ENCODE measurements around the gene BCDIN3D. TPM values are rescaled to one million over a fixed set of nuclear protein-coding genes. Genes with fewer than 3 reads are reported as not detected.

The BCDIN3D gene
- total RNA-seq, 1 experiment from 2014 or later: 3.3 TPM

GRCh38 chr12:49843876-49844437 lies 1.1 kb upstream of the BCDIN3D start:
- H3T11ph ChIP-seq (ENCODE audit: low read length): no peak overlapping the region
- H3K27ac ChIP-seq (ENCODE audit: insufficient read length, low read depth, low read length): no peak overlapping the region
- H3K79me1 ChIP-seq (ENCODE audit: insufficient read depth, low read depth, low read length, poor library complexity, severe bottlenecking): no peaks in the 10 kb centered on the region
- H4K5ac ChIP-seq (ENCODE audit: insufficient read length, low read depth, low read length): no peak overlapping the region
- H2BK20ac ChIP-seq (ENCODE audit: low read depth, low read length, poor library complexity, severe bottlenecking): no peak overlapping the region
- H3K56ac ChIP-seq (ENCODE audit: insufficient read length, low read depth, low read length): no peak overlapping the region
- H3K4me1 ChIP-seq (ENCODE audit: insufficient read depth, low read length): no peaks in the 10 kb centered on the region
- H2BK12ac ChIP-seq (ENCODE audit: insufficient read length, low read depth, low read length): no peak overlapping the region
- no peak overlapping the region for H2BK5ac ChIP-seq (ENCODE audit: insufficient read length, low read length)
- no peak overlapping the region for H2BK120ac ChIP-seq (ENCODE audit: low read depth, low read length, poor library complexity, severe bottlenecking)
- H2AFZ ChIP-seq (ENCODE audit: low read length): no peak overlapping the region
- H3K4ac ChIP-seq (ENCODE audit: low read depth, low read length): no peak overlapping the region
- no CpG with 5 or more reads among the region's 4 CpGs for WGBS (ENCODE audit: extremely low coverage, insufficient read length, low lambda C conversion rate)
- H3K27ac Mint-ChIP-seq: no peak overlapping the region
- H3K9me3 Mint-ChIP-seq: no peaks in the 10 kb centered on the region
- peak overlapping the region; percentile 4 to 95; a peak in 3 of 5 replicates for H3K4me3 Mint-ChIP-seq
- H3K9ac ChIP-seq (ENCODE audit: extremely low read depth, insufficient read length, low read length): no peak overlapping the region
- no peak overlapping the region for H2BK15ac ChIP-seq (ENCODE audit: low read depth, low read length)
- H3K23me2 ChIP-seq (ENCODE audit: insufficient read length, low read depth, low read length, poor library complexity, severe bottlenecking): peaks cover 10% of the 10 kb centered on the region
- no peak for DNase-seq
- H4K8ac ChIP-seq (replicated peaks; ENCODE audit: insufficient read length, low read depth, low read length): no peak overlapping the region
- no peak overlapping the region for H4K91ac ChIP-seq (ENCODE audit: insufficient read length, low read depth, low read length)
- no peak overlapping the region for H3K14ac ChIP-seq (ENCODE audit: insufficient read depth, low read length)
- H3K9me3 ChIP-seq (ENCODE audit: control insufficient read depth, low read depth, low read length): no peaks in the 10 kb centered on the region
- H3K79me2 ChIP-seq (ENCODE audit: insufficient read depth, low read length): no peaks in the 10 kb centered on the region
- no peak overlapping the region for H2AK5ac ChIP-seq (ENCODE audit: insufficient read length, low read length)
- peaks cover 20% of the 10 kb centered on the region for H3K27me3 Mint-ChIP-seq (ENCODE audit: low read depth)
- H4K20me1 ChIP-seq (ENCODE audit: control insufficient read depth, insufficient read depth, insufficient read length): no peaks in the 10 kb centered on the region
- H3K4me2 ChIP-seq (ENCODE audit: insufficient read depth, insufficient read length, low read length): no peak overlapping the region
- H3K36me3 Mint-ChIP-seq (ENCODE audit: insufficient read depth in 1 of 3, low read depth in 3 of 3): no peaks in the 10 kb centered on the region
- no peak for TF ChIP-seq CTCF (conservative IDR thresholded peaks at IDR 0.05)
- H3K4me1 Mint-ChIP-seq: peaks cover 14 to 15% of the 10 kb centered on the region in 2 experiments
- H3K23ac ChIP-seq (ENCODE audit: insufficient read length, low read depth, low read length): no peak overlapping the region
- H3K27me3 ChIP-seq (ENCODE audit: insufficient read depth, low read length): no peaks in the 10 kb centered on the region
- no peak overlapping the region for H3K18ac ChIP-seq (ENCODE audit: insufficient read length, low read depth, low read length)
